Tibial nerve (tissue), 4 donors: ENCODE results near the gene AFF3. TPM values are rescaled to one million over a fixed set of nuclear protein-coding genes. Genes with fewer than 3 reads are reported as not detected.

Experiments
- DNase-seq, 2 donors: peaks; one replicate each; pipeline ENCODE4 v3.0.0-alpha.2; 2019; ENCODE audit warnings: low spot score in 2 of 2
- H3K27ac ChIP-seq, 4 donors: fragments of 200-600 bp; sonication (generic) in 3 of 4; one replicate each; pipeline ENCODE4 v1.5.1; 2017 to 2019; ENCODE audit warnings: mild to moderate bottlenecking in 1 of 4
- H3K27me3 ChIP-seq, 2 donors: fragments of 200-600 bp; sonication (generic) in 1 of 2; one replicate each; pipeline versions ENCODE4 v1.5.1 to v1.6.0; 2017 to 2019
- H3K36me3 ChIP-seq, 3 donors: fragments of 200-600 bp; sonication (generic); one replicate each; pipeline ENCODE4 v1.5.1; 2018 to 2019
- H3K4me1 ChIP-seq, 4 donors: fragments of 200-600 bp; sonication (generic) in 3 of 4; one replicate each; pipeline ENCODE4 v1.5.1; 2017 to 2019
- H3K4me3 ChIP-seq, 4 donors: fragments of 200-600 bp; sonication (generic) in 3 of 4; one replicate each; pipeline ENCODE4 v1.5.1; 2017 to 2019; ENCODE audit warnings: mild to moderate bottlenecking in 1 of 4, moderate library complexity in 1 of 4
- H3K9me3 ChIP-seq, 4 donors: fragments of 200-600 bp; sonication (generic) in 3 of 4; one replicate each; pipeline ENCODE4 v1.5.1; 2017 to 2019
- CTCF ChIP-seq, 5 experiments: fragments of 200-600 bp in 3 of 5; fragments of 450-650 bp in 2 of 5; sonication (generic) in 3 of 5; IDR thresholded peaks; one replicate each; pipeline ENCODE4 v1.5.1; 2016 to 2019; ENCODE audit warnings: antibody characterized with exemption in 5 of 5, mild to moderate bottlenecking in 3 of 5, moderate library complexity in 2 of 5
- EP300 ChIP-seq, 2 donors: sonication (generic); formaldehyde crosslinking; IDR thresholded peaks; one replicate each; pipeline ENCODE4 v1.6.1; 2017; ENCODE audit warnings: antibody characterized with exemption in 2 of 2, mild to moderate bottlenecking in 1 of 2
- POLR2A ChIP-seq, 2 donors: fragments of 450-650 bp; IDR thresholded peaks; one replicate each; pipeline ENCODE4 v1.6.1; 2017; ENCODE audit warnings: antibody characterized with exemption in 2 of 2, mild to moderate bottlenecking in 2 of 2, moderate library complexity in 2 of 2
- WGBS, 2 donors: methylation state at CpG; one replicate each; pipeline ENCODE4 v1.1.5; 2018; 5-methylcytosine and 5-hydroxymethylcytosine counted together
- total RNA-seq, 4 donors: library from RNA; depleted of rRNA; stranded (reverse); fragments of >200 nt; gene quantifications; one replicate each; pipeline ENCODE4 v1.1.0, GENCODE V29; 2016

The AFF3 gene
- total RNA-seq, 4 donors from 2014 or later, result 7.2 to 36.0 (median 21.4) TPM

- Histone ChIP-seq H3K4me3 (no peak overlapping the region), H3K9me3 (peaks cover 0 to 4% (median 0%) of the 10 kb centered on the region in 4 donors), H3K36me3 (no peaks in the 10 kb centered on the region), H3K27ac (no peak overlapping the region), H3K4me1 (peaks cover 0 to 5% (median 0%) of the 10 kb centered on the region in 4 donors), H3K27me3 (no peaks in the 10 kb centered on the region)
- DNase-seq, result no peak
- TF ChIP-seq EP300 (IDR thresholded peaks at IDR 0.05) (no peak), POLR2A (IDR thresholded peaks at IDR 0.05) (no peak), CTCF (IDR thresholded peaks at IDR 0.05) (no peak)
- WGBS, 2 donors, result 92 to 95% methylated on average over 4 of the region's 4 CpGs
Observed at GRCh38 chr2:99857867-99858444, 284.4 kb downstream of the AFF3 start.

- Histone ChIP-seq H3K27ac (no peak overlapping the region), H3K36me3 (no peaks in the 10 kb centered on the region), H3K4me1 (peaks cover 0 to 5% (median 0%) of the 10 kb centered on the region in 4 donors), H3K27me3 (no peaks in the 10 kb centered on the region), H3K4me3 (no peak overlapping the region), H3K9me3 (peaks cover 0 to 4% (median 0%) of the 10 kb centered on the region in 4 donors)
- no peak for DNase-seq
- no peak for TF ChIP-seq CTCF (IDR thresholded peaks at IDR 0.05)
- WGBS, 2 donors, result 92 to 99% methylated on average over 1 of the region's 1 CpG
Observed at GRCh38 chr2:99857372-99857771, 285.0 kb downstream of the AFF3 start.

GRCh38 chr2:99856119-99856518 lies 286.3 kb downstream of the AFF3 start:
- DNase-seq, result no peak
- peaks cover 0 to 4% (median 0%) of the 10 kb centered on the region in 4 donors for H3K9me3 ChIP-seq
- no peak overlapping the region for H3K4me3 ChIP-seq
- 74 to 82% methylated on average over 1 of the region's 1 CpG for WGBS, 2 donors
- no peaks in the 10 kb centered on the region for H3K36me3 ChIP-seq
- H3K27me3 ChIP-seq, result no peaks in the 10 kb centered on the region
- no peak for TF ChIP-seq POLR2A (IDR thresholded peaks at IDR 0.05)
- no peak for TF ChIP-seq CTCF (IDR thresholded peaks at IDR 0.05)
- TF ChIP-seq EP300 (IDR thresholded peaks at IDR 0.05), result no peak
- no peak overlapping the region for H3K27ac ChIP-seq
- peaks cover 0 to under 1% (median 0%) of the 10 kb centered on the region in 4 donors for H3K4me1 ChIP-seq

- Histone ChIP-seq H3K36me3 (no peaks in the 10 kb centered on the region), H3K9me3 (peaks cover 0 to 4% (median 0%) of the 10 kb centered on the region in 4 donors), H3K27me3 (no peaks in the 10 kb centered on the region), H3K4me3 (no peak overlapping the region), H3K27ac (no peak overlapping the region), H3K4me1 (no peaks in the 10 kb centered on the region)
- 77% methylated on average over 5 of the region's 5 CpGs for WGBS, 2 donors
- TF ChIP-seq EP300 (IDR thresholded peaks at IDR 0.05) (no peak), POLR2A (IDR thresholded peaks at IDR 0.05) (no peak)
- DNase-seq, result no peak
Observed at GRCh38 chr2:99854236-99854852, 288.0 kb downstream of the AFF3 start.

- DNase-seq, result no peak
- Histone ChIP-seq H3K27ac (no peak overlapping the region), H3K4me3 (no peak overlapping the region), H3K4me1 (no peaks in the 10 kb centered on the region), H3K27me3 (no peaks in the 10 kb centered on the region), H3K9me3 (peaks cover 0 to 4% (median 0%) of the 10 kb centered on the region in 4 donors), H3K36me3 (no peaks in the 10 kb centered on the region)
- WGBS, 2 donors, result 90 to 99% methylated on average over 2 of the region's 2 CpGs
- TF ChIP-seq CTCF (IDR thresholded peaks at IDR 0.05), result no peak
- no peak for TF ChIP-seq POLR2A (IDR thresholded peaks at IDR 0.05)
- no peak for TF ChIP-seq EP300 (IDR thresholded peaks at IDR 0.05)
Observed at GRCh38 chr2:99852956-99853355, 289.4 kb downstream of the AFF3 start.
